Naive thymus-derived CD4-positive, alpha-beta T cell (primary cell): ENCODE data around the gene TEX30. TPM values are rescaled to one million over a fixed set of nuclear protein-coding genes. Genes with fewer than 3 reads are reported as not detected.
"Not testable (repeated sequence)": the region's sequence is repeated elsewhere in the genome, so short reads cannot be mapped to it uniquely, and the experiment has no call there.

Experiments
- ATAC-seq: fragments of 150-1000 bp; cut with Tn5 transposase; 2 replicates; pipeline ENCODE4 v1.10.0; 2021; ENCODE audit warnings: mild to moderate bottlenecking, moderate library complexity
- CTCF ChIA-PET: fragments of 350-600 bp; sonication (Branson Sonifier 250); formaldehyde crosslinking; loops from one replicate; lab custom pipeline; 2021; ENCODE audit warnings: antibody characterized with exemption; lab: Charles Lee
- POLR2A ChIA-PET: fragments of 350-600 bp; sonication (Branson Sonifier 250); formaldehyde crosslinking; loops from one replicate; lab custom pipeline; 2021; ENCODE audit warnings: antibody characterized with exemption, inconsistent platforms; lab: Charles Lee
- DNase-seq, 9 donors: peaks; one replicate each; pipeline versions ENCODE4 v3.0.0 to v3.0.0-alpha.2; 2020 to 2022; ENCODE audit warnings: mixed read lengths in 1 of 9
- H3K27ac ChIP-seq: one replicate; pipeline ENCODE4 v1.7.0; 2013; ENCODE audit warnings: mild to moderate bottlenecking, low read depth, low read length, moderate library complexity
- H3K27me3 ChIP-seq, 2 donors: one replicate each; pipeline ENCODE4 v1.7.0; 2013; ENCODE audit warnings: low read length in 2 of 2, mild to moderate bottlenecking in 2 of 2, moderate library complexity in 2 of 2; ENCODE audit not compliant: control insufficient read depth in 2 of 2, insufficient read depth in 2 of 2
- H3K36me3 ChIP-seq, 3 experiments: 1 replicate in 2 of 3; 2 replicates in 1 of 3; pipeline ENCODE4 v1.7.0; 2013; ENCODE audit warnings: low read length in 3 of 3, mild to moderate bottlenecking in 3 of 3, moderate library complexity in 1 of 3; ENCODE audit not compliant: insufficient read depth in 3 of 3, control insufficient read depth in 2 of 3
- H3K4me1 ChIP-seq, 2 donors: one replicate each; pipeline ENCODE4 v1.7.0; 2013; ENCODE audit warnings: low read length in 2 of 2, mild to moderate bottlenecking in 2 of 2, moderate library complexity in 1 of 2; ENCODE audit not compliant: control insufficient read depth in 2 of 2, insufficient read depth in 2 of 2
- H3K4me3 ChIP-seq: 2 replicates; pipeline ENCODE4 v1.7.0; 2013; ENCODE audit warnings: mild to moderate bottlenecking, low read length
- H3K9me3 ChIP-seq, 3 experiments: 1 replicate in 2 of 3; 2 replicates in 1 of 3; pipeline ENCODE4 v1.7.0; 2013; ENCODE audit warnings: low read length in 3 of 3; ENCODE audit not compliant: control insufficient read depth in 2 of 3
- H3K27ac Mint-ChIP-seq, 9 donors: one replicate each; pipeline ENCODE4 v1.8.0; 2020 to 2022; ENCODE audit warnings: mixed read lengths in 9 of 9, mild to moderate bottlenecking in 8 of 9, moderate library complexity in 5 of 9, inconsistent platforms in 2 of 9
- H3K27me3 Mint-ChIP-seq, 5 donors: one replicate each; pipeline ENCODE4 v1.8.0; 2021 to 2022; ENCODE audit warnings: mixed read lengths in 5 of 5, mild to moderate bottlenecking in 1 of 5
- H3K36me3 Mint-ChIP-seq, 5 donors: one replicate each; pipeline ENCODE4 v1.8.0; 2020 to 2022; ENCODE audit warnings: mixed read lengths in 5 of 5, mild to moderate bottlenecking in 3 of 5, inconsistent platforms in 1 of 5
- H3K4me1 Mint-ChIP-seq, 7 donors: one replicate each; pipeline ENCODE4 v1.8.0; 2020 to 2022; ENCODE audit warnings: mixed read lengths in 7 of 7, mild to moderate bottlenecking in 3 of 7, inconsistent platforms in 1 of 7
- H3K4me3 Mint-ChIP-seq, 10 donors: one replicate each; pipeline ENCODE4 v1.8.0; 2020 to 2022; ENCODE audit warnings: mild to moderate bottlenecking in 10 of 10, mixed read lengths in 10 of 10, moderate library complexity in 6 of 10, inconsistent platforms in 2 of 10
- H3K9me3 Mint-ChIP-seq, 11 donors: one replicate each; pipeline ENCODE4 v1.8.0; 2020 to 2022; ENCODE audit warnings: mixed read lengths in 11 of 11, mild to moderate bottlenecking in 4 of 11, inconsistent platforms in 1 of 11, moderate library complexity in 1 of 11
- intact Hi-C, 2 donors: fragments of 100-400 bp; cut with micrococcal nuclease; formaldehyde crosslinking; loops; one replicate each; pipeline ENCODE4 v1.15.1; 2023
- polyA plus RNA-seq, 2 donors: library from polyadenylated mRNA; unstranded; fragments of 300-500 nt; fragmentation: Illumina TruSeq; gene quantifications; one replicate each; pipeline ENCODE4 v1.2.3, GENCODE V29; 2021
- total RNA-seq, 6 experiments: library from RNA in 5 of 6; stranded (reverse) in 5 of 6; gene quantifications; 1 replicate in 5 of 6; 2 replicates in 1 of 6; pipeline ENCODE4 v1.2.3 and lab custom pipeline; 2021 to 2026

The TEX30 gene
- total and polyA plus RNA-seq, 7 experiments from 2014 or later, result 3.7 to 30.8 (median 8.7) TPM

DNA sequence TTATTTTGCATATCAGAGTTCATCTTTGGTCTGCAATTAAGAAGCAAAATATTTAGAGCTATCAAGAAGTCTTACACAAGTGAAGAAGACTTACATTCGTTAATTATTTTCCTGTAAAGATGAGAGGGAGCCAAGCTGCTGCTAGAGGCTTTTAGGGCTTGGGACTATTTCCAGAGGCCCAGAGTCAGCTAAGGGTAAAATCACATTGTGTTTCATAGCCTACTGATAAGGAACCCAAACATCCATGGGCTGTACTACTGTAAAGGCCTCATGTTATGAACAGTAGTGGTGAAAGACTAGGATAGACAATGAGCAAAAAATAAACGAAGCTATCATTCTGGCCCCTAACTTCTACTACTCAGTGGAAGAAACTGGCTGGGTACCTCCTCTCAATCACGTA is 10.9 kb upstream of the TEX30 start:
- Histone ChIP-seq H3K4me3 (no peak overlapping the region), H3K27me3 (no peaks in the 10 kb centered on the region), H3K27ac (no peak overlapping the region), H3K36me3 (no peaks in the 10 kb centered on the region), H3K4me1 (peaks cover 6 to 8% of the 10 kb centered on the region in 2 donors), H3K9me3 (no peaks in the 10 kb centered on the region)
- Mint-ChIP-seq H3K4me3 (no peak overlapping the region), H3K4me1 (peaks cover 4 to 22% (median 6%) of the 10 kb centered on the region in 7 donors), H3K9me3 (peaks cover 0 to 7% (median 2%) of the 10 kb centered on the region in 11 donors), H3K36me3 (peaks cover 0 to 57% (median 0%) of the 10 kb centered on the region in 5 donors), H3K27ac (no peak overlapping the region), H3K27me3 (no peaks in the 10 kb centered on the region)
- no peak for ATAC-seq
- POLR2A ChIA-PET, result interaction anchor here (1.5 kb wide), 1 partner anchor 11 kb away, joined by 3 read pairs; the partner anchor contains the start of gene TEX30
- intact Hi-C loops, result no loop called here
- DNase-seq, result no peak
- CTCF ChIA-PET, result no interaction called here

GRCh38 chr13:102781591-102781990 is 8.0 kb upstream of the TEX30 start:
- H3K4me3 Mint-ChIP-seq, result no peak overlapping the region
- ChIA-PET CTCF (no interaction called here), POLR2A (no interaction called here)
- no peak for DNase-seq
- H3K4me1 Mint-ChIP-seq, result peaks cover 12 to 35% (median 19%) of the 10 kb centered on the region in 7 donors
- Histone ChIP-seq H3K4me3 (no peak overlapping the region), H3K27ac (no peak overlapping the region), H3K36me3 (no peaks in the 10 kb centered on the region), H3K27me3 (no peaks in the 10 kb centered on the region), H3K4me1 (peaks cover 6 to 18% of the 10 kb centered on the region in 2 donors), H3K9me3 (no peaks in the 10 kb centered on the region)
- H3K9me3 Mint-ChIP-seq, result peaks cover 0 to 7% (median 2%) of the 10 kb centered on the region in 11 donors
- H3K27me3 Mint-ChIP-seq, result no peaks in the 10 kb centered on the region
- no peak overlapping the region for H3K27ac Mint-ChIP-seq
- intact Hi-C loops, result no loop called here
- peaks cover 0 to 39% (median 0%) of the 10 kb centered on the region in 5 donors for H3K36me3 Mint-ChIP-seq
- ATAC-seq, result no peak

GRCh38 chr13:102780656-102781055 is 7.1 kb upstream of the TEX30 start:
- peaks cover 6 to 18% of the 10 kb centered on the region in 2 donors for H3K4me1 ChIP-seq
- H3K27me3 Mint-ChIP-seq, H3K4me3 ChIP-seq, ATAC-seq, CTCF ChIA-PET, DNase-seq, H3K9me3 Mint-ChIP-seq, intact Hi-C loops, H3K27me3 ChIP-seq, H3K27ac ChIP-seq, H3K9me3 ChIP-seq, H3K36me3 ChIP-seq: not testable (repeated sequence)
- Mint-ChIP-seq H3K4me1 (peaks cover 12 to 39% (median 19%) of the 10 kb centered on the region in 7 donors), H3K4me3 (peak overlapping the region in 1 of 10 donors; percentile 60), H3K36me3 (peaks cover 0 to 35% (median 0%) of the 10 kb centered on the region in 5 donors), H3K27ac (peak overlapping the region in 2 of 9 donors; percentile 23 to 93)
- POLR2A ChIA-PET, result interaction anchor here (0.8 kb wide), 1 partner anchor 15 kb away, joined by 3 read pairs; no protein-coding TSS in a partner anchor

- Mint-ChIP-seq H3K9me3 (peaks cover 0 to 7% (median 2%) of the 10 kb centered on the region in 11 donors), H3K27me3 (no peaks in the 10 kb centered on the region), H3K4me3 (peak overlapping the region in 7 of 10 donors; percentile 3 to 78 (median 22)), H3K4me1 (peaks cover 12 to 42% (median 25%) of the 10 kb centered on the region in 7 donors), H3K36me3 (peaks cover 0 to 30% (median 0%) of the 10 kb centered on the region in 5 donors), H3K27ac (peak overlapping the region; percentile 1 to 93 (median 51))
- no peak overlapping the region for H3K27ac ChIP-seq
- H3K27me3 ChIP-seq, result no peaks in the 10 kb centered on the region
- H3K4me1 ChIP-seq, result peaks cover 6 to 18% of the 10 kb centered on the region in 2 donors
- ChIA-PET CTCF (no interaction called here), POLR2A (interaction anchor here (0.9 kb wide), 1 partner anchor 9 kb away, joined by 3 read pairs; no protein-coding TSS in a partner anchor)
- H3K9me3 ChIP-seq, result no peaks in the 10 kb centered on the region
- intact Hi-C loops, result loop anchor here in 1 of 2 donors (1.0 kb wide), 3 partner anchors 11 to 183 kb away; partner anchors contain the start of gene TPP2
- no peaks in the 10 kb centered on the region for H3K36me3 ChIP-seq
- ATAC-seq, result peak; percentile 80
- DNase-seq, result peak in 4 of 9 donors; percentile 11 to 41 (median 17)
- no peak overlapping the region for H3K4me3 ChIP-seq
Observed at GRCh38 chr13:102779436-102780159, 6.0 kb upstream of the TEX30 start.

- POLR2A ChIA-PET, result no interaction called here
- intact Hi-C loops, result no loop called here
- H3K4me1 ChIP-seq, result peaks cover 10 to 18% of the 10 kb centered on the region in 2 donors
- DNase-seq, result no peak
- Mint-ChIP-seq H3K27me3 (no peaks in the 10 kb centered on the region), H3K9me3 (peaks cover 0 to 7% (median 2%) of the 10 kb centered on the region in 11 donors), H3K4me1 (peaks cover 16 to 53% (median 36%) of the 10 kb centered on the region in 7 donors), H3K36me3 (peaks cover 0 to 21% (median 0%) of the 10 kb centered on the region in 5 donors), H3K4me3 (no peak overlapping the region), H3K27ac (no peak overlapping the region)
- H3K27me3 ChIP-seq, result no peaks in the 10 kb centered on the region
- no peak for ATAC-seq
- no peaks in the 10 kb centered on the region for H3K9me3 ChIP-seq
- H3K27ac ChIP-seq, result no peak overlapping the region
- no peak overlapping the region for H3K4me3 ChIP-seq
- peaks cover 0 to 7% (median 0%) of the 10 kb centered on the region in 3 experiments for H3K36me3 ChIP-seq
- CTCF ChIA-PET, result no interaction called here
Observed at GRCh38 chr13:102777736-102778135, 4.2 kb upstream of the TEX30 start.

- Mint-ChIP-seq H3K27ac (peak overlapping the region in 1 of 9 donors; percentile 13), H3K36me3 (peaks cover 0 to 12% (median 0%) of the 10 kb centered on the region in 5 donors), H3K27me3 (no peaks in the 10 kb centered on the region), H3K4me3 (no peak overlapping the region), H3K4me1 (peaks cover 25 to 66% (median 46%) of the 10 kb centered on the region in 7 donors), H3K9me3 (peaks cover 0 to 4% (median 0%) of the 10 kb centered on the region in 11 donors)
- DNase-seq (no peak), ATAC-seq (no peak)
- Histone ChIP-seq H3K4me1 (peaks cover 14 to 18% of the 10 kb centered on the region in 2 donors), H3K9me3 (no peaks in the 10 kb centered on the region), H3K27me3 (no peaks in the 10 kb centered on the region), H3K4me3 (no peak overlapping the region), H3K27ac (no peak overlapping the region), H3K36me3 (peaks cover 0 to 7% (median 0%) of the 10 kb centered on the region in 3 experiments)
- ChIA-PET POLR2A (no interaction called here), CTCF (interaction anchor here (2.0 kb wide), 1 partner anchor 194 kb away, joined by 4 read pairs; no protein-coding TSS in a partner anchor)
- intact Hi-C loops, result no loop called here
Observed at GRCh38 chr13:102776271-102776670, 2.7 kb upstream of the TEX30 start.
